Mammary epithelial cell (primary cell): ENCODE measurements around the gene CANT1.

Experiments
- CTCF ChIP-seq, 2 donors: IDR thresholded peaks in 1 of 2; conservative IDR thresholded peaks in 1 of 2; 2 replicates each; pipeline ENCODE4 v1.5.1; 2011 to 2012; ENCODE audit warnings: inconsistent platforms in 2 of 2, low read length in 2 of 2, mild to moderate bottlenecking in 2 of 2, control low read depth in 1 of 2, low read depth in 1 of 2; ENCODE audit not compliant: insufficient read depth in 1 of 2; ENCODE audit errors: extremely low read depth in 1 of 2
- EZH2 ChIP-seq: IDR thresholded peaks from 2 replicates; pipeline ENCODE4 v1.6.1; 2012; ENCODE audit warnings: low read length, inconsistent platforms, borderline replicate concordance

DNA sequence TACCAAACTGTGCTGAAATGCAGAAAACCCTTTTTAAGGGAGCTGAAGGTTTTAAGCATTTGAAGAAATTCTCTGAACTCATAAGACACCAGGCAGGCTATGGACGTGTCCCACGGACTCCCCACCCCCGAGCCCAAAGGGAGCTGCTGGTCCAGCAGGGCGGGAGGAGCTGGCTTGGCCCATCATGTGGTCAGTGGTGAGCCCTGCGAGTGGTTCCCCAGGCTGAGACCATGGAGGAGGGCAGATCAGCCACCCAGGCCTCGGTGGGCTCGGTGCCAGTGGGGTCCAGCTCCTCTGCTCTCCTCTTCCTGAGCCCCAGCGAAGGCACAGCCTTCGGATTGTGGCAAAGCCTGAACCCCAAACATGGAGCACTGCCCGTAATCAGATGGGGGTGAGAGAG, 56.9 kb downstream of the CANT1 start:
- TF ChIP-seq EZH2 = no peak
- TF ChIP-seq CTCF (conservative IDR thresholded peaks at IDR 0.05 in 1 of 2, IDR thresholded peaks at IDR 0.05 in 1 of 2; ENCODE audit: extremely low read depth in 1 of 2, insufficient read depth in 1 of 2, low read depth in 1 of 2, low read length in 2 of 2) = no peak
